Measurements from ENCODE around the gene FOXJ3. TPM values are rescaled to one million over a fixed set of nuclear protein-coding genes. Genes with fewer than 3 reads are reported as not detected.
"Not testable (repeated sequence)": the region's sequence is repeated elsewhere in the genome, so short reads cannot be mapped to it uniquely, and the experiment has no call there.

The FOXJ3 gene
- total RNA-seq, 1 experiment from 2014 or later = 27.3 TPM

DNA sequence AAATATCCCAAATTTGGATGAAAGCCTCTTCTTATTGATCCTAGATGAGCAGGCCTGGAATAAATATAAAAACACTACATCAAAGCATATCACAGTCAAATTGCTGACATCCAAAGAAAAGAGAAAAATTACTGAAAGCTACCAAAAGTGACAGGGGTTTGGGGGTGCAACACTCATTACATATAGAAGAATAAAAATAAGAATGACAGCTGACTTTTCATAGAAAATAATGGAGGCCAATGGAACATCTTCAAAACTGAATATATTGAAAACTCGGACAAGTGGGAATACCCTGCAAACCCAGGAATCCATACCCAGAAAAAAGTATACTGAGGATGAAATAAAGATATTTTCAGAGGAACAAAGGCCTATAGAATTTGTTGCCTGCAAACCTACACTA lies 84.0 kb downstream of the FOXJ3 start:
- DNase-seq (ENCODE audit: low spot score) = no peak

- DNase-seq (ENCODE audit: low spot score) = no peak
These were observed 84.9 kb downstream of the FOXJ3 start for GRCh38 chr1:42250164-42250563.

GRCh38 chr1:42240966-42241755 lies 93.9 kb downstream of the FOXJ3 start:
- DNase-seq (ENCODE audit: low spot score) = peak; percentile 2

DNA sequence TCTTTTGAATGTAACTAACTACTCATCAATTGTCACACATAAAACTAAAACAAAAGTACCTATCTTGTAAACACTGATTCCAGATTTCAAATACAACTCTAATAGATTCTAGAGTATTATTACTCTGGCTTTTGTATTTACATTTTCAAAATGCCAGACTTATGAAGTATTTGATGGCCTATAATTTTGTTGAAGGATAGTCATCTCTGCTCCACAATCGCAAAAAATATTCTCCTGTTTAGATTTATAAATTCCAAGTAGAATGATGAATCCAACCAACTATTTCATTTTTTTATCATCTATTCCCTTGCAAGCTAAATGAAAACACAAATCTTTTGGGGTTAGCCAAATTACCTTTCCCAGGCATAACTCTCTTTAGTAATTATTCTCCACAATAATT lies 95.5 kb downstream of the FOXJ3 start:
- no peak for DNase-seq (ENCODE audit: low spot score)

DNA sequence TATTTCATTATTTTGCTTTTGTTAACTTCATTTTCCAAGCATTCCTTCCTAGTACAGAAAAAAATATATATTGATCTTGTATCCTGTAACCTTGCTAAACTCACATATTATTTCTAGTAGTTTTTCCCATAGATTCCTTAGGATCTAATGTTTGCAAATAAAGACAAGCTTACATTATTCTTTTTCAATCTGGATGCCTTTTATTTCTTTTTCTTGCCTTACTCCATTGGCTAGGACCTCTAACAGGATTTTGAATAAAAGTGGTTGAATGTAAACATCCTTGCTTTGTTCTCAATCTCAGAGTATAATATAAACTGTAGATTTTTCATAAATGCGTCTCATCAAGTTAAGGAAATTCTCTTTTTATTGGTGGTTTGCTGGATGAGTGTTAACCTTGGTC lies 96.0 kb downstream of the FOXJ3 start:
- no peak for DNase-seq (ENCODE audit: low spot score)

DNA sequence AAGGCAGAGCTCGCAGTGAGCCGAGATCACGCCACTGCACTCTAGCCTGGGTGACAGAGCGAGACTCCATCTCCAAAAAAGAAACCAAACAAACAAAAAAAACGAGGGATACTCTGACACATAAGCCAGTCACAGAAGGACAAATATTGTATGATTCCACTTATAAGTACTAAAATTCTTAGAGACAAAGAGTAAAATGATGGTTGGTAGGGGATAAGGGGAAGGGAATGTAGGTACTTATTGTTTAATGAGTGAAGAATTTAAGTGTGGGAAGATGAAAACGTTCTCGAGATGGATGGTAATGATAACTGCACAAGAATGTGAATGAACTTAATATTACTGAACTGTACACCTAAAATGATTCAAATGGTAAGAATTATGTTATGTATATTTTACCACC lies 103.8 kb downstream of the FOXJ3 start:
- no peak for DNase-seq (ENCODE audit: low spot score)

GRCh38 chr1:42228938-42229337 lies 106.1 kb downstream of the FOXJ3 start:
- DNase-seq (ENCODE audit: low spot score) = no peak

GRCh38 chr1:42223036-42223435 lies 112.0 kb downstream of the FOXJ3 start:
- DNase-seq (ENCODE audit: low spot score) = no peak

DNA sequence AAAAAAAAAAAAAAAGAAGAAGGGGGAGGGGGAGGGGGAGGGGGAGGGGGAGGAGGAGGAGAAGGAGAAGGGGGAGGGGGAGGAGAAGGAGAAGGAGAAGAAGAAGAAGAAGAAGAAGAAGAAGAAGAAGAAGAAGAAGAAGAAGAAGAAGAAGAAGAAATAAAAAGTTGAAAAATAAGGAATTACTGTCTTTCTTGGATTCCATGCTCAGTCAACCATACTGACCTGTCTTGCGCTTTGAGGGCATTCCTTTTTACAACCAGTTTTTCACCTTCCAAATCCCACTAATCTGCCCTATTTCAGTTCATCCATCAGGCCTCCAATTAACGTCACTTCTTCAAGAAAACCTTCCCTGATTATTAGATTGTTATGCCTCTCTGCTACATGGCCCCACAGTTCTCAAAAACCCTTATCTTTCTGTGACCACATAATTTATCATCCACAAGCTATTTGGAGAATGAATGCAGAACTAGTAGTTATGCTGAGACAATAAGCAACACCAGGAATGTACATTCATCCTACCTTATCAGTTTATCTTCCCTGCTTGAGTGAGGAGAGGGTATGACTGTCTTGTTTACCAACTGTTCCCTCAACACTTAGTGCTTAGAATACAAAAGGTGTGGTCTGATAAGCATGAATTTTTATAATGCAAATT lies 113.0 kb downstream of the FOXJ3 start:
- peak; percentile 87 for DNase-seq (ENCODE audit: low spot score)

GRCh38 chr1:42221456-42221855 lies 113.6 kb downstream of the FOXJ3 start:
- no peak for DNase-seq (ENCODE audit: low spot score)

DNA sequence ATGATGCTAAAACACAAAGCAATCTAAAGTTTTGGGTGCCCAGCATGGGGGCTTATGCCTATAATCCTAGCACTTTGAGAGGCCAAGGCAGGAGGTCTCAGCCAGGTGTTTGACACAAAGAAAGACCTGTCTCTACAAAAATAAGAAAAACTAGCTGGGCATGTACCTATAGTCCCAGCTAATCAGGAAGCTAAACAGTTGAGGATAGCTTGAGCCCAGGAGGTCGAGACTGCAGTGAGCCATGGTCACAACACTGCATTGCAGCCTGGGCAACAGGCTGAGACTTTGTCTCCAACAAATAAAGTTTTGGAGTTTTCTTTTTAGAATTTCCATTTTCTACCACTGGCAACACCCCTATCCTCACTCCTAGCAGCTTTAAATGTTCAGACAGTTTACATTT lies 115.4 kb downstream of the FOXJ3 start:
- no peak for DNase-seq (ENCODE audit: low spot score)

DNA sequence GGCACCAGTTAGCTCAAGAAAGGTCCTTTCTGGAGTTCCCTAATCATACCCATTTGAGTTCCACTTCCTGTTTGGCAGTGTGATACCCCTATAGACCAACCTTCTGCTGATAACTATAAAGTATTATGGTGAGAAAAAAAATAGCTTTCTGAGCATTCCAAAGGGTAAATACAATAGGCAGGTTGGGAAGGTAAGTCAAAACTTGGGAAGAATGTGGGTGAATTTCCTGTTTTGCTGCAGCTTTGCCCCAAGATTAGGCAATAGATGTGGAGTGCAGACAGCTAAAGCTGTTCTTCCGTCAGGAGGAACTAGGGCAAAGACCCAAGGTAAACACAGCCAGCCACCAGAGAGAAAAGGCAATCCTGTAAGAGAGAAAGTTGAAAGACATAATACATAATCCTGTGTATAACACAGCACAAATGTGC lies 120.6 kb downstream of the FOXJ3 start:
- peak; percentile 26 for DNase-seq (ENCODE audit: low spot score)

DNA sequence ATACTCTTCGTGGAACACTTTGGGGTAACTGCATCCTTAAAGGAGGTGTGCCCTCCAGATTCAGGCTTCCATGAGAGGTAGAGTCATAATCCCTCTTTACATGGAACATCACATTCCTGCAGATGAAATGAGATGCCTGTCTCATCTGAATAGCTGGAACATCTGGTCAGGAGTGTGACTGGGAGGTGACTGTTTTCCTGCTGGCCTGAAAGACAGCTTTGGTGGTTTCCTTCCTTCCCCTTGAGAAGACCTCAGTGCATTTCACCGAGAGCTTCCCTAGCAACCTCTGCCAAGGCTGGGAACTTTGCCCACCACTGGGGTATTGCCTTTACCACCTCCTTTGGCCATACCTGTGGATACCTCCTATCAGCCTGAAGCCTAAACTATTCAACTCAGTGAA lies 123.8 kb downstream of the FOXJ3 start:
- DNase-seq (ENCODE audit: low spot score) = no peak

GRCh38 chr1:42210421-42211133 lies 124.5 kb downstream of the FOXJ3 start:
- DNase-seq (ENCODE audit: low spot score) = no peak

DNA sequence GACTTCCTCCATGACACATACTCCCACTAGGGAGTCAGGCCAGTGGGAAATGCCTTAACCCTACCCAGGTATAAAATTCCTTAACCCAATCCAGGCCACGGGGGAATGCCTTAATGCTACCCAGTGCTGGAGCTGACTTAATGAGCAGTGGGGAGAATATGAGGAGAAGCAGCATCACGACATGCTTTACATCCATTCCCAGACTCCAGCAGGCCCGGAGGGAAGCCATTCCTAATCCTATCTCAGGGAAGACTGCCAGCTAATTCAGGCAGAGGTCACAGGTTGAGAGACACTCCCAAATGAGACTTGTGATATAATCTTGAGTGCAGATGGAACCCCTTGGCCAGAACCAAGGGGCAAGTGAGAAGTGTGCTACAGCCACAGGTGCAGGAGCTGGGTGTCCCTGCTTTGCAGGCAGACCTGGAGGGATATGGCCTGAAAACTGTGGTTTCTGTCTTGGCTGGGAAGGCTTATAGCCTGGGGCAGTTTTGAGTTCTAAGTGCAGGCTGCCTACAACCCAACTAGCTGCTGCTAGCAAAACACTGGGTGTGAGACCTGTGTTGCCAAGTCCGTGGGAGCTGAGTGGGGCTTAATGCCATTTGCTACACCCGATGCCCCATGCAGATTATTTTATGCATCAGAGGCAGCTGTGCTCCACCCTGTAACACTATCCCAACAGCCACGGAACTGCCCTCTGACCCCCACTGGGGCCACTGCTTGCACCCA lies 125.3 kb downstream of the FOXJ3 start:
- no peak for DNase-seq (ENCODE audit: low spot score)

- not testable (repeated sequence) for DNase-seq (ENCODE audit: low spot score)
These were observed 128.1 kb downstream of the FOXJ3 start for GRCh38 chr1:42206930-42207329.

DNA sequence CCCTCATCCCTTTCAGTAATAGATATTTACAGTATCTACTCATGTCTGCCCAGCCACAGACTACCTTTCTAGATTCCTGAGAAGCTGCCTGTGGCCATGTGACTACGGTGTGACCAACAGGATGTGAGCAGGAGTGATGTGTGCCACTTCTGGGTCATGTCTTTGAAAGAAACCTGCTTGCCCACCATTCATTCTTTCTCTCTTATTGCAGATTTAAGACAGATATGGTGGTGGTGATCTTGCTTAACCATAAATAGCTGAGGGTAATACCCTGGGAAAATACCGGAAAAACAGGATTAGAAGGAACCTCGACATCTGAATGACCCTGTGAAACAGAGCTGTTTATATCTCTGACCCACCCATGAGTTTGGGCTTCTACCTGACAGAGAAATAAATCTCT lies 128.9 kb downstream of the FOXJ3 start:
- DNase-seq (ENCODE audit: low spot score) = no peak

GRCh38 chr1:42201986-42202385 lies 133.0 kb downstream of the FOXJ3 start:
- DNase-seq (ENCODE audit: low spot score) = no peak

GRCh38 chr1:42198251-42198650 lies 136.8 kb downstream of the FOXJ3 start:
- no peak for DNase-seq (ENCODE audit: low spot score)

DNA sequence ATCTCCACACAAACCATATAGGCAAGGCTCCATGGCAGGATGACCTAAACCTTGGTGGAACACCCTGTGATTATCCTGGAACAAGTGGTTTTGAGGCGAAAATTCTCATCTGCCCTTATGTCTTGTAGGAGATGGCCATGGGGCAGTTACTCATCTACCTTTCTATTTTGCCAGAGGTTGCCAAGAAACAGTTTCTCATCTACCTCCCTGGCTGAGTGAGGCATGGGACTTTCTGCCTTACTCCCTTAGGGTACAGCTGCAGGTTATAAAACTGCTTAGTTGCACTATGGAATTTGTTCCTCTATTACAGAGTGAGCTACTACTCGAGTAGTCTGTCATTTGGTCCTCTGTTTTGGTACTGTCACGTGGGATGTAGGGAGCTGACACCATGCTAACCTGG lies 139.2 kb downstream of the FOXJ3 start:
- no peak for DNase-seq (ENCODE audit: low spot score)

DNA sequence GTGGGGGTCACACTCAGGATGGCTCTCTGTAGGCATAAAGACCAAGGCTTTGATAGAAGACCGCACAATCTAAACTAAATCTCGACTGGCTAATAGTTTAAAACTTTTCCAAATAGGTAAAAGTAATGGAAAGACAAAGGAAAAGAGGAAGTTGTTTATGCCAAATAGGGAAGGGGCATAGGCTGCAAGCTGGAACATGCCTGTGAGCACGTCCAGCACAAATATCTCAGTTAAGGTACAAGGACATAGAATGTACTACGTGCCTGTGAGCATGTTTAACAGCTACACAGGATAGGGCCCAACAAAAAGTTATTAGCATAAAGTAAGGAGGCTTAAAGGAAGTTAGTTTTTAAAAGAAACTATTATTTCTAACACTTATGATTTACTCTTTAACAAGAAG lies 142.9 kb downstream of the FOXJ3 start:
- DNase-seq (ENCODE audit: low spot score) = no peak

DNA sequence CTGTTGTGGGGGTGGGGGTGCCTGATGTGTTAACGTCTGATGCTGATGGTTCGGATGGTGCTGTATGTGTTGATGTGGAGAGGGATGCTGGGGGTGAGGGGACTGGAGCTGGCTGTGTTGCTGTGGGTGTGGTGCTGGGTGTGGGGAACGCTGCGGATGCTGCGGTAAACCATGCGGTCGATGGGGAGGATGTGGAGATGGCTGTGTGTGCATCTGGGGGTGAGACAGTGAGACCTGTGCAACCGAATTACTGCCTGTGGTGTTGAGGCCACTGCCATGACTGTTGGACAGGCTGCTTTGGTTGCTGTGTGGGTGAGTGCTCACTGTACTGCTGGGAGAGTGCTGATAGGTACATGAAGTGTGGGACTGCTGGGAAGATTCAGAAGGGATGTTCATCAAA lies 143.7 kb downstream of the FOXJ3 start:
- DNase-seq (ENCODE audit: low spot score) = no peak
